ENCODE data around the gene FAM107B. TPM values are rescaled to one million over a fixed set of nuclear protein-coding genes. Genes with fewer than 3 reads are reported as not detected.

FAM107B gene
- total and polyA plus RNA-seq, 2 of the 13 experiments (the other 11 are each of a cell fraction or from before 2014, with no cell fraction given), result 15.7 to 24.8 TPM

DNA sequence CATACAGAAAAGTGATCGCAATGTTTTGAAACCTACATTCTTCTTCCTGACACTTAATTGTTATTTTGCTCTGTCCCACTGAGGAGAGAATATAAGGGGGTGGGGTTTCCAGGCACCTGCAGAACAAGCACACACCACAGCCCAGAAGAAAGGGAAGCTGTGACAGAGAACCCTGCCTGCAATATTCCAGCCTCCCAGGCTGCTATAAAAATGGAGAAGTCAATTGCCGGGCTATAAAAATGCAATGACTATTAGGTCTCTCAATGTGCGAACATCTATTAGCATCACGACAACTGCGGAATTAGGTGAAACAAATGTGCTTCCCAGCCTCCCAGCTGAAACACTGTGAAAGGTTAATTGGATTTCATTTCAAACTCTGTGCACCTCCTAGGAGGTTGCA lies 298.7 kb downstream of the FAM107B start:
- in situ Hi-C loops (cut with HindIII; ENCODE audit: extremely low pct_ligation_motif_present, low pct_unique_long_range_greater_than_20kb) (loop anchor here (5.0 kb wide), 1 partner anchor 279 kb away; no protein-coding TSS in a partner anchor), intact Hi-C loops (cut with micrococcal nuclease; ENCODE audit: unreplicated experiment) (loop anchor here (5.0 to 10.0 kb wide), 2 partner anchors 281 to 689 kb away; no protein-coding TSS in a partner anchor)
- peaks cover 3 to 52% of the 10 kb centered on the region in 2 experiments; a peak in 3 of 5 replicates for H3K27me3 ChIP-seq (ENCODE audit: control insufficient read depth in 1 of 2, insufficient read depth in 2 of 2, low read length in 2 of 2)
- WGBS (ENCODE audit: low lambda C conversion rate), result 65% methylated on average over 5 of the region's 5 CpGs
- TF ChIP-seq MED1 (CRISPR knock-in tag; IDR thresholded peaks at IDR 0.05) (no peak), ZFX (CRISPR knock-in tag; IDR thresholded peaks at IDR 0.05; ENCODE audit: low read depth) (no peak), ZFP37 (CRISPR knock-in tag; IDR thresholded peaks at IDR 0.05; ENCODE audit: borderline replicate concordance) (no peak)
- TF ChIP-seq, protein P1, sequence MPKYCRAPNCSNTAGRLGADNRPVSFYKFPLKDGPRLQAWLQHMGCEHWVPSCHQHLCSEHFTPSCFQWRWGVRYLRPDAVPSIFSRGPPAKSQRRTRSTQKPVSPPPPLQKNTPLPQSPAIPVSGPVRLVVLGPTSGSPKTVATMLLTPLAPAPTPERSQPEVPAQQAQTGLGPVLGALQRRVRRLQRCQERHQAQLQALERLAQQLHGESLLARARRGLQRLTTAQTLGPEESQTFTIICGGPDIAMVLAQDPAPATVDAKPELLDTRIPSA (CRISPR knock-in tag; IDR thresholded peaks at IDR 0.05; ENCODE audit: borderline replicate concordance), result no peak
- H4K20me1 ChIP-seq (ENCODE audit: insufficient read depth, low read length), result no peaks in the 10 kb centered on the region
- H3K4me3 ChIP-seq (replicated peaks in 1 of 3; ENCODE audit: insufficient read depth in 1 of 3, low read depth in 2 of 3, low read length in 3 of 3), result no peak overlapping the region
- ChIA-PET CTCF (ENCODE audit: low intra/inter-chr PET ratio, low total read pairs) (no interaction called here), POLR2A (no interaction called here)
- DNase-seq (ENCODE audit: low spot score) (no peak), ATAC-seq (no peak), FAIRE-seq (no peak)
- H2AFZ ChIP-seq (ENCODE audit: low read length), result no peak overlapping the region
- no TSS peak for BruUV-seq (replicated peaks)
- no peaks in the 10 kb centered on the region for H3K36me3 ChIP-seq (replicated peaks in 1 of 2; ENCODE audit: control insufficient read depth in 1 of 2, insufficient read depth in 2 of 2, low read length in 2 of 2)
- no peaks in the 10 kb centered on the region for H3K79me2 ChIP-seq (ENCODE audit: insufficient read depth, low read length)
- H3K27ac ChIP-seq (ENCODE audit: extremely low read length, insufficient read depth, low read length), result no peak overlapping the region
- H3K9me3 ChIP-seq (ENCODE audit: low read length), result no peaks in the 10 kb centered on the region
- H3K4me1 ChIP-seq (ENCODE audit: insufficient read depth, low read length), result no peaks in the 10 kb centered on the region
- no peak overlapping the region for H3K9ac ChIP-seq (ENCODE audit: insufficient read depth, low read depth, low read length)
- H3K4me2 ChIP-seq (ENCODE audit: low read depth, low read length), result no peak overlapping the region

DNA sequence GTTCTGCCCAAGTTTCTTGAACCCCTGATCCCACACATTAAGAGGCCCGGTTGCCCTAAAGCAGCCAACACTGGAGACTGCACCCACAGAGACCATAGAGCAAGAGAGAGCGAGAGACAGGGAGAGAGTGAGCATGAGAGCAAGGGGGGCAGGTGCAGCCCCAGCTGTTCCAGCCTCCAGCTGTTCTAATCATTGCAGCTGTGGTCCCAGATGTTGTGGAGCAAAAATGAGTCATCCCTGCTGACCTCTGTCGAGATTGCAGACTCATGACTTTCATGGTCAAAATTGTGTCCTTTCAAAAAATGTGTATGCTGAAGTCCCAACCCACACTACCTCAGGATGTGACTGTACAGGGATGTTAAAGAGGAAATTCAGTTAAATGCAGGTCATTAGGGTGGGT lies 300.0 kb downstream of the FAM107B start:
- no peak overlapping the region for H2AFZ ChIP-seq (ENCODE audit: low read length)
- H4K20me1 ChIP-seq (ENCODE audit: insufficient read depth, low read length), result no peaks in the 10 kb centered on the region
- CTCF ChIA-PET (ENCODE audit: low intra/inter-chr PET ratio, low total read pairs), result no interaction called here
- H3K9me3 ChIP-seq (ENCODE audit: low read length), result no peaks in the 10 kb centered on the region
- WGBS (ENCODE audit: low lambda C conversion rate), result 33% methylated on average over 3 of the region's 3 CpGs
- no peak for TF ChIP-seq TCF12 (IDR thresholded peaks at IDR 0.05)
- TF ChIP-seq TCF12 (CRISPR knock-in tag; IDR thresholded peaks at IDR 0.05), result no peak
- no peak for TF ChIP-seq PLRG1 (conservative IDR thresholded peaks at IDR 0.05)
- TF ChIP-seq, protein P2, sequence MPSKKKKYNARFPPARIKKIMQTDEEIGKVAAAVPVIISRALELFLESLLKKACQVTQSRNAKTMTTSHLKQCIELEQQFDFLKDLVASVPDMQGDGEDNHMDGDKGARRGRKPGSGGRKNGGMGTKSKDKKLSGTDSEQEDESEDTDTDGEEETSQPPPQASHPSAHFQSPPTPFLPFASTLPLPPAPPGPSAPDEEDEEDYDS (CRISPR knock-in tag; IDR thresholded peaks at IDR 0.05), result no peak
- TF ChIP-seq JDP2 (CRISPR knock-in tag; IDR thresholded peaks at IDR 0.05; ENCODE audit: borderline replicate concordance), result no peak
- TF ChIP-seq ZNF10 (CRISPR knock-in tag; IDR thresholded peaks at IDR 0.05; ENCODE audit: borderline replicate concordance, low read depth), result no peak
- TF ChIP-seq, protein P3, sequence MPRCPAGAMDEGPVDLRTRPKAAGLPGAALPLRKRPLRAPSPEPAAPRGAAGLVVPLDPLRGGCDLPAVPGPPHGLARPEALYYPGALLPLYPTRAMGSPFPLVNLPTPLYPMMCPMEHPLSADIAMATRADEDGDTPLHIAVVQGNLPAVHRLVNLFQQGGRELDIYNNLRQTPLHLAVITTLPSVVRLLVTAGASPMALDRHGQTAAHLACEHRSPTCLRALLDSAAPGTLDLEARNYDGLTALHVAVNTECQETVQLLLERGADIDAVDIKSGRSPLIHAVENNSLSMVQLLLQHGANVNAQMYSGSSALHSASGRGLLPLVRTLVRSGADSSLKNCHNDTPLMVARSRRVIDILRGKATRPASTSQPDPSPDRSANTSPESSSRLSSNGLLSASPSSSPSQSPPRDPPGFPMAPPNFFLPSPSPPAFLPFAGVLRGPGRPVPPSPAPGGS (CRISPR knock-in tag; IDR thresholded peaks at IDR 0.05), result no peak
- no peak for TF ChIP-seq RBM39 (IDR thresholded peaks at IDR 0.05; ENCODE audit: low read depth, low read length, poor library complexity, severe bottlenecking)
- ATAC-seq, result no peak
- no peak overlapping the region for H3K4me3 ChIP-seq (replicated peaks in 1 of 3; ENCODE audit: insufficient read depth in 1 of 3, low read depth in 2 of 3, low read length in 3 of 3)
- DNase-seq (ENCODE audit: low spot score), result no peak
- H3K4me2 ChIP-seq (ENCODE audit: low read depth, low read length), result no peak overlapping the region
- no TSS peak for BruUV-seq (replicated peaks)
- peaks cover 3 to 59% of the 10 kb centered on the region in 2 experiments; a peak in 3 of 5 replicates for H3K27me3 ChIP-seq (ENCODE audit: control insufficient read depth in 1 of 2, insufficient read depth in 2 of 2, low read length in 2 of 2)
- H3K36me3 ChIP-seq (replicated peaks in 1 of 2; ENCODE audit: control insufficient read depth in 1 of 2, insufficient read depth in 2 of 2, low read length in 2 of 2), result no peaks in the 10 kb centered on the region
- no peak overlapping the region for H3K27ac ChIP-seq (ENCODE audit: extremely low read length, insufficient read depth, low read length)
- H3K79me2 ChIP-seq (ENCODE audit: insufficient read depth, low read length), result no peaks in the 10 kb centered on the region
- POLR2A ChIA-PET, result no interaction called here
- H3K4me1 ChIP-seq (ENCODE audit: insufficient read depth, low read length), result no peaks in the 10 kb centered on the region
- FAIRE-seq, result no peak
- in situ Hi-C loops (cut with HindIII; ENCODE audit: extremely low pct_ligation_motif_present, low pct_unique_long_range_greater_than_20kb), result loop anchor here (5.0 kb wide), 1 partner anchor 277 kb away; no protein-coding TSS in a partner anchor
- intact Hi-C loops (cut with micrococcal nuclease; ENCODE audit: unreplicated experiment), result loop anchor here (5.0 to 10.0 kb wide), 2 partner anchors 280 to 687 kb away; no protein-coding TSS in a partner anchor
- H3K9ac ChIP-seq (ENCODE audit: insufficient read depth, low read depth, low read length), result no peak overlapping the region
